Urothelium cell line (cell line): ENCODE measurements around the gene AKT2.
"Not testable (repeated sequence)": the region's sequence is repeated elsewhere in the genome, so short reads cannot be mapped to it uniquely, and the experiment has no call there.

Source experiments
- DNase-seq: peaks from one replicate; pipeline ENCODE4 v3.0.0; 2011; ENCODE audit warnings: low spot score, mixed read lengths
- FAIRE-seq: peaks from 2 replicates; lab custom pipeline; 2011; peaks lifted over from hg19 to GRCh38; lab: Jason Lieb, UNC

The AKT2 gene

DNA sequence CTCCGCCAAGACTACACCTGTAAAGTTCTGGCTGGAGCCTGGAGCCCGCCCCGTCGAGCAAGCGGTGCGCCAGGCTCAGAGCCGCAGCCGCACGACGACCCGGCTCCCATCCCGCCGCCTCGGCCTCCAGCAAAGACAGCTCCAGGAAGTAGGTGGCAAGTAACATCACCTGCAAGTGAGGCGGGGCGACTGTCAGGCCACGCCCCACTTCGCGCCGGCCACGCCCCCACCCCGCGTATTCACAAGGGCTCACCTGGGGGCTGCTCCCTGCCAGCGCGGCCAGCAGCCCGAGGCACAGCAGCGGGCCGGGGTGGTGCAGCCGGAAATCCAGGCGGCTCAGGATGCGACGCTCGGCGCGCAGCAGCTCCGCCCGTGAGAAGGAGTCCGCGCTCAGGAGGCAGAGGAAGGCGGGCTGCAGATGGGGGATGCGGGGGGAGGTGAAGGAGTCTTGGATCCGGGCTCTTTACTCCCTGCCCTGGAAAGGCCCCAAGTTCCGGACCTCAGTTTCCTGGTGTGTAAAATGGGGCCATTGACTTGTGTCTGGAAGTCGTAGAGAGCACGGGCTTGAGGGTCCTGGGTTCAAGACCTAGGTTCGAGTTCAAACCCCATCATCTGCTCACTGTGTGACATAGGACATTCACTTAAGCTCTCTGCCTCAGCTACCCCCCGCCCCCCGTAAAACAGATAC, 61.9 kb downstream of the AKT2 start:
- DNase-seq: no peak
- no peak for FAIRE-seq

DNA sequence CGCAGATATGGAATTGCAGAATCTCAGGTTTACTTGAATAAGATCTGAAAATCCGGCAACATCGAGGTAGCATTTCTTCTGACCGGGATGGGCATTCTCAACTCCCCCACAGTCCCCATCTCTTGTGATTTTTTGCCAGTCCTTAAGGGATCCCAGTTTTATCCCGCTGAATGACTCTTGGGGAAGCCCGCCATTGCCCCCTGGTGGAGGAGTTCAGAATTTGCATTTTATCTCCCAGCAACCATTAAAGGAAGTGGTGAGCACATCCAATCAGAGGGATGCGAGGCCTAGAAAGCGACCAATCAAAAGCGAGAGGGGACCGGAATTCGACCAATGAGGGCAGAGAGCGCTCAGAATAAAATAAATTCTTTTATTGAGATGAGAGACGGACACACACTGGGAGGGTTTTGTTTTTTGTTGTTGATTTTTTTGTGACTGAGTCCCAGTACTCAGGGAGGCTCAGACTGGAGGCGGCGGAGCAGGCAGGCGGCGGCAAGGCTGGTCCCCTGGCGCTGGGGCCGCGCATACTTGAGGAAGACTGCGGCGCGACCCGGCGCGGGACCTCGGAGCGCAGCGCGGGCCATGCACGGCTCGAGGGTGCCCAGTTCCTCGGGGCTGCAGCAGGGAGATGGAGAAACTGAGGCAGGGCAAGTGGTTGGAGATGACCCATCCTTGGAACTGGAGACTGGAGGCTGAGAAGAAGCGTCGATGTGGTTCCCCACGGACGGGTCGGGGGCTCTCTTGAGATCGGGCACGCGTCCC, 63.1 kb downstream of the AKT2 start:
- no peak for FAIRE-seq

DNA sequence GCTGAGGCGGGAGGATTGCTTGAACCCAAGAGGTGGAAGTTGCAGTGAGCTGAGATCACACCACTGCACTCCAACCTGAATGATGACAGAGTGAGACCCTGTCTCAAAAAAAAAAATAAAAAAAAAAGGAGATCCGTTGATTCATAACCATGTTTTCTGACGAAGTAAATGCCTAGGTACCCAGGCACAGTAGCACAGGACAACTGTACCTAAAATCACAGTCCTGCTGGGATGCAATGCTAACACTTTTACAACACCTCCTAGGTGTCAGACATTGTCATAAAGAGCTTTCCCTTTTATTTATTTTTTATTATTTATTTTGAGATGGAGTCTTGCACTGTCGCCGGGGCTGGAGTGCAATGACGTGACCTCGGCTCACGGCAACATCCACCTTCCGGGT, 64.5 kb downstream of the AKT2 start:
- DNase-seq: no peak
- no peak for FAIRE-seq

More for the DNA sequence above, 63.1 kb downstream of the AKT2 start:
- peak; percentile 87 for DNase-seq

DNA sequence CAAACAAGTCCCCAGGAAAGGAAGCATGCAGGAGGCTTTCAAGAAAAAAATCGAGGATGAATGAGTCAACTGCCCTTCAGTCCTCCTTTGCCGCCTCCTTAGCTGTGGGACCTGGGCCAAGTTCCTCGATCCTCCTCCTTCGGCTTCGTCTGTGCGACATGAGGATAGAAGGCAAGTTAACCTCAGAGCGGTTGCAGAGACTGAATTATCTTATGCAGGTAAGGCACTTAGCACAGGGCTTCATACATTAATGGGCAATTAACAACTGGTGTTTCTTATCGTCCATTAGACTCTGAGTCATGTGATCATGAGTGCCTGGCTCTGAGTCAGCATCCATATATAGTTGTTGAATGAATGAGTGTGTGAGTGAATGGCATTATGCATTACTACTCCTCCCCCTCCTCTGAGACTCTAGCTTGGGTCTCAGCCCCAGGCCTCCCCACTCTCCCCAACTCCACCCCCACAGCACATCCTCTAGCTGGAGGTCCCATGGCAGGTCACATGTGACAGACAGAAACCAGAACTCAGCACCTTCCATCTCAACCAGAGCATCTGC, 65.3 kb downstream of the AKT2 start:
- DNase-seq (peak; percentile 87), FAIRE-seq (peak; percentile 84)

DNA sequence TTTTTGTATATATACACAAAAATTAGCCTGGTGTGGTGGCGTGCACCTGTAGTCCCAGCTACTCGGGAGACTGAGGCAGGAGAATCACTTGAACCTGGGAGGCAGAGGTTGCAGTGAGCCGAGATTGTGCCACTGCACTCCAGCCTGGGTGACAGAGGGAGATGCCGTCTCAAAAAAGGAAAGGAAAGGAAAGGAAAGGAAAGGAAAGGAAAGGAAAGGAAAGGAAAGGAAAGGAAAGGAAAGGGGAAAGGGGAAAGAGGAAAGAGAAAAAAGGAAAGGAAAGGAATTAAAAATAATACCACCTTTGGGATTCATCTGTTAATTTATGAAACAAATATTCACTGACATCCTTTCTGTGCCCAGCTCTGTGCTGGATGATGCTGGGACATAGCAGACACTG, 66.1 kb downstream of the AKT2 start:
- FAIRE-seq, DNase-seq: not testable (repeated sequence)

DNA sequence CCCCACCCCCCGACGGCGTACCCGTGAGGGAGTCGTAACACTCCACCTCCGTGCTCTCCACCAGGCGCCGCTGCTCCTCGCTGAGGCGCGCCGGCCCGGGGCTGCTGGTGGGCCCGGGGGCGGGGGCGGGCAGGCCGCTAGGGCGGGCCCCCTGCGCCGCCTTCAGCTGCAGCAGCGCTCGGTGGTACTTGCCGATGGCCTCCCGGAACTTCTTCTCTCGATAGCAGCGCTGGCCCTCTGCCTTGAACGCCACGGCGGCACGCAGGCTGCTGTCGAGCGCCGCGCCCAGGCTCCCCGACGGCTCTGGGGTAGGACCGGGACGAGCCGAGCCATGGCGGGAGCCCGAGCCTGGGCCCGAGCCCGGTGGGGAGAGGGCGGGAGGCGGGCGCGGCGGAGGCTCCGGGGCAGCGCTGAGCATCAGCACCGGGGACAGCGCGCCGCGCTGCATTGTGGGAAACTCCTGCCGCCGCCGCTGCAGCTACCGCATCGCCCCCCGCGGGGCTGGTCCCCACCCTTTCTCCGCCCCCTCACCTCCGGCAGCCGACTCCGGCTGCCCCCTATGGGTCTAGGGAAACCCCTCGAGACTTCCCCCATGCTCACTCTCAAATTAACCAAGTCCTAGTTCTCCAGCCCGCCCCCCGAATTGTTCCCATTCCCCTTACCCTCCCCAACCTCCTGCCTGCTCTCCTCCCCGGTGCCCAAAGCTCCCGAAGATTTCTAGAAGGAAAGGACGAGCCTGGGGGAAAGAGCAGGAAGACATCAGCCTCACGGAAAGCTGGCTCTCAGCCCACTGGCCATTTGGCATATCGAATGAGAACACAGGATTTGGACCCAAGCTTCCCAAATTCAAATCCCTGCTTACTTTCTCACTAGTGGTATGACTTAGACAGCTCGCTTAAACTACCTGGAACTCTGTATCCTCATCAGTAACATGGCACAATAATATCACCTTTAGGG, 66.9 kb downstream of the AKT2 start, which contains the start of gene TTC9B:
TSS of gene TTC9B (minus strand) at position 451 of the 957 bp plus-strand sequence. CDS start at position 448, 3 bp downstream.
- DNase-seq (peak; percentile 35), FAIRE-seq (no peak)

DNA sequence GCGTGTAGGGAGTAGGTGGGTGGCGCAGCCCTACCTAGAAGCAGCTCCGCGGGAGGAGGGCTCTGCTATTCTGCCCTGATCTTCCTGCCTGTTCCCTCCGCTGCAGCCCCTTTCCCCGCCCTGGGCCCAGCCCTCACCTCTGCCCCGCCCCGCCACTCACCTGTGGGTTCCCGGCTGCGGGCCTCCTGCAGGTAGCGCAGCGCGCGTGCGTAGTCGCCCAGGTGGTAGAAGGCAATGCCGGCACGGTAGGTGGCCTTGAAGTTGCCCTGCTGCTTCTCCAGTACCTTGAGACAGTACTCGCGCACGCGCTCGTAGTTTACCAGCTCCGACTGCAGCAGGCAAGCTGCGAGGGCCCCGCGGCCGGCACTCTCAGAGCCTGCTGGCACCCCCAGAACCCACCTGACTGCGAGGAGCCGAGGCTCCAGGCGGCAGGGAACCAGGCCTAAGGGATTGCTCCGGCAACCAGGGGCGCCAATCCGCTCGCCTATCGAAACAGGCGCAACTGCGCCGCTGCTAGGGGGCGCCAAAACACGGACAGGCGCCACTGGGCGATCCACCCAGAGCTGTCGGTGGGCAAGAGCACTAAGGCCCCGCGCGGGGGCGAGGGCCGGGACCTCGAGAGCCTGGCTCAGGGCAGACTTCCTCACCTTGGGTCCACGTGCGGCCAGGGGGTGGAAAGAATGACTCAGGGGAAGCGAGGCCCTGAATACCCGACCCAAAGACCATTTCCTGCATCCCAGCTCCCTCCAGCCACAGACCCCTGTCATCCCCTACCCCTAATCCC, 67.9 kb downstream of the AKT2 start:
- FAIRE-seq (no peak), DNase-seq (no peak)

DNA sequence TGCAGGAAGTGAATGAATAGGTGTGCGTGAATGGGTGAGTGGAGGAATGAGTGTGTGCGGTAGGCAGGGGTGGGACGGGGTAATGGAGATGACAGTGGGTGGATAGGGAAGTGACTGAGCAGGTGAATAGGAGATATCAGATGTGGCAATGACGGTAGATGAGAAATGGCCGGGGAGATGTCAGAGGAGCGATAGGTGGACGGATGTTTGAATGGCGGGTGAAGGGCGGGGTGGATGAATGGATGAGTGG, 68.4 kb downstream of the AKT2 start:
- FAIRE-seq (no peak), DNase-seq (no peak)

DNA sequence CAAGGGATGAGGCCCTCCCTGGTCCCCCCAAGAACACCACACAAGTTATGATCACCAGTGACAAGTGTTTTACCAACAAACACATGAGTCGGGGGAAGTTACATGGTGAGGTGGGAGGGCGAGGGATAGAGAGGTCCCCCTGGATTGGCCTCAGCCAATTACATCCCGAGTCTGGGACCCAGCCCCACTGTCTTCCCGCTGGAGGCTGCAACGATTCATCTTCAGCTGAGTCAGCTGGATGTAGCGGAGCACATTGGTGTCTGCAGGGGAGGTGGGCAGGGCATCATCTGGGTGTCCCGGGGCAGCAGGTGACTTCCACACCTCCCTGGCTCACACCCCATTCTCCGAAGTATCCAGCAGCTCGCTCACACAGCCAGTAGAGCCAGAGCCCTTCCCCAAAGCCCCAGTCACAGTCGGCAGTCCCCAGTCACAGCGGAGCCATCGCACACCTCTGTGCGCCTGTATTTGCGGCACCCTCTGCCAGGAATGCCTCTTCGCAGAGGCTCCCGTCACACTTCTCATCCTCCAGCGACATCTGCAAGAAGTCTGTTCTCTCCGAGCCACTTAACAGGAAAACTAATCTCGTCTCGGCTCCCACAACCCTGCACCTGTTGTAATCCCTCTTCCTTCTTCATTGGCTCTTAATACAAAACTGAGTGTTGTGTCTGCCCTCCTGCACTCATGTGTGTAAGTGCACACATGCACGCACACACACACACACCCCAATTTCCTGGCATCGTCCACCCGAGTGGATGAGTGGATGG, 69.0 kb downstream of the AKT2 start:
- FAIRE-seq (no peak), DNase-seq (no peak)

DNA sequence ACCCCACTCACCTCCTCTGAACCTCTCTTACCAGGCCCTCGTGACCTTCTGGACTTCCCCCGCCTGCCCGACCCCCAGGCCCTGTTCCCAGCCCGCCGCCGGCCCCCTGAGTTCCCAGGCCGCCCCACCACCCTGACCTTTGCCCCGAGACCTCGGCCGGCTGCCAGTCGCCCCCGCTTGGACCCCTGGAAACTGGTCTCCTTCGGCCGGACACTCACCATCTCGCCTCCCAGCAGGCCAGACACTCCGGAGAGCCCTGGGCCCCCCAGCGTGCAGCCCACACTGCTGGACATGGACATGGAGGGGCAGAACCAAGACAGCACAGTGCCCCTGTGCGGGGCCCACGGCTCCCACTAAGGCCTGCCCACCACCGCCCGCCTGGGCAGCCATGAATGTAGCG, 70.2 kb downstream of the AKT2 start:
- DNase-seq: no peak
- no peak for FAIRE-seq

DNA sequence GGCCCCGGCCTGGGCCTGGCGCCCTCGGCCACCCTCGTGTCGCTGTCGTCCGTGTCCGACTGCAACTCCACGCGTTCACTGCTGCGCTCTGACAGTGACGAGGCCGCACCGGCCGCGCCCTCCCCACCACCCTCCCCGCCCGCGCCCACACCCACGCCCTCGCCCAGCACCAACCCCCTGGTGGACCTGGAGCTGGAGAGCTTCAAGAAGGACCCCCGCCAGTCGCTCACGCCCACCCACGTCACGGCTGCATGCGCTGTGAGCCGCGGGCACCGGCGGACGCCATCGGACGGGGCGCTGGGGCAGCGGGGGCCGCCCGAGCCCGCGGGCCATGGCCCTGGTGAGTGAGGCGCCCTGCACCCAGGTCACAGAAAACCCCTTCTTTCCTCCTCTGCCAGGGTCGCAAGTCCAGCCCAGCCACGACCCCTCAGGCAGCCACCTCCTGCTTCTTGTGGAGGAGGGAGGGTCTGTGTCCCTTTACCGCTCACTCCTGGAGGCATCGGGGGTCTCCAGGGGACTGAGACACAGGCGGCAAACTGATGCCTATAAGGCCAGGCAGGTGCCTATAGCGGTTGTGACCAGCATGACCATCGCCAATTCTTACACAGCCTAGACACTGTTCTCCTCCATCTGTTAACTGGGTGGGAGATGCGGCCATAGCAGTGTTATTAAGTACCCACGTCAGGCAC, 71.1 kb downstream of the AKT2 start:
- FAIRE-seq (no peak), DNase-seq (no peak)

DNA sequence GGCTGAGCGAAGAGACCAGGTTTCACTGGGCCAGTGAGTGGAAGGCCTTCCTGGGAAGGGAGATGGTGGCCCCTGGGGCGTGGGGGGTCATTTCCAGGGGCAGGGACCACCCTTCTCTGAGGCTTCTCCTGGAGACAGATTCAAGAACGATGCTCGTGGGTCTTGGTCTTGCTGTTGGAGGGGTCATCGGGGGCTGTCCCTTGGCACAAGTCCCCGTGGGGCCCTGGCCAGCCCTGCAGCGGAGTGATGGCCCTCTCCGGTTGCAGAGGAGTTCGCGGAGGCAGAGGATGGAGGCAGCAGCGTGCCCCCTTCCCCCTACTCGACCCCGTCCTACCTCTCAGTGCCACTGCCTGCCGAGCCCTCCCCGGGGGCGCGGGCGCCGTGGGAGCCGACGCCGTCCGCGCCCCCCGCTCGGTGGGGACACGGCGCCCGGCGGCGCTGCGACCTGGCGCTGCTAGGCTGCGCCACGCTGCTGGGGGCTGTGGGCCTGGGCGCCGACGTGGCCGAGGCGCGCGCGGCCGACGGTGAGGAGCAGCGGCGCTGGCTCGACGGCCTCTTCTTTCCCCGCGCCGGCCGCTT, 71.8 kb downstream of the AKT2 start:
- FAIRE-seq (no peak), DNase-seq (no peak)

DNA sequence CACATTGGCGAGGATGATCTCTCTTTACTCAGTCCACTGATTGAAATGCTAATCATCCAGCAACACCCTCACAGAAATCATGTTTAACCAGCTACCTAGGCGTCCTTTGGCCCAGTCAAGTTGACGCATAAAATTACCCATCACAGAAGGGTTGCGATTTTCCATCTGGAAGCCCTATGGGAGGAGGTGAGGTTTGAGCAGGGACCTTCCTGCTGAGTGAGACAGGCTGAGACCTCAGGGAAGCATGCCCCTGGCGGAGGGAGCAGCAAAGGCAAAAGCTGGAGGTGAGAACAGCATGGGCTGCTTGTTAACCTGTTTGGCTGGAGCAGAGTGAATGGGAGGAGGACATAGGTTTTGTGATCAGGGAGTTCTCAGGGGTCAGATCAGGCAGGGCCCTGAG, 74.3 kb downstream of the AKT2 start:
- FAIRE-seq (no peak), DNase-seq (no peak)

DNA sequence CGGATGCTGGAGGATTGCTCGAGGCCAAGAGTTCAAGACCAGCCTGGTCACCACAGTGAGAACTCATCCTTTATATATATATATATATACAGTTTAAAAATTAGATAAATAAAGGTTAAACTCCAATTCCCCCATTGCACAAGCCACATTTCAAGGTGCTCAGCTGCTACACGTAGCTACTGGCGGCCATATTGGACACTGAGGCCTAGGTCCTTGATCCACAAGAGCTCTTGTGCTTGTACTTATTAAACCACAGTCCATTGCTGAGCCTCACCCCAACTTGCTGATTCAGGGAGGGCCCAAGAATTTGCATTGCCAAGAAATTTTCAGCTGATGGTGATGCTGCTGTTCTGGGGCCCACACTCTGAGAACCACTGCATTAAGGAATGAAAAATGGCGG, 76.5 kb downstream of the AKT2 start:
- DNase-seq: no peak
- no peak for FAIRE-seq

DNA sequence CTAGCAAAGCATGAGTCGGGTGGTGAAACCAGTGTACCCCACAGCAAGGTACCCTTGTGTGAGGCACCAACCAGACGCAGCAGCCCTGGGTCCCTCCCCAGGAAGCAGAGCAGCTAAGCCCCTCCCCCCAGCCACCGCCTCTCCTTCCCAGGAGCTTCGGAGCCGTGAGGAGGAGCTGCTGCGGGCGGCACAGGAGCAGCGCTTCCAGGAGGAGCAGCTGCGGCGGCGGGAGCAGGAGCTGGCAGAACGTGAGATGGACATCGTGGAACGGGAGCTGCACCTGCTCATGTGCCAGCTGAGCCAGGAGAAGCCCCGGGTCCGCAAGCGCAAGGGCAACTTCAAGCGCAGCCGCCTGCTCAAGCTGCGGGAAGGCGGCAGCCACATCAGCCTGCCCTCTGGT, 79.4 kb downstream of the AKT2 start:
- DNase-seq (no peak), FAIRE-seq (no peak)

DNA sequence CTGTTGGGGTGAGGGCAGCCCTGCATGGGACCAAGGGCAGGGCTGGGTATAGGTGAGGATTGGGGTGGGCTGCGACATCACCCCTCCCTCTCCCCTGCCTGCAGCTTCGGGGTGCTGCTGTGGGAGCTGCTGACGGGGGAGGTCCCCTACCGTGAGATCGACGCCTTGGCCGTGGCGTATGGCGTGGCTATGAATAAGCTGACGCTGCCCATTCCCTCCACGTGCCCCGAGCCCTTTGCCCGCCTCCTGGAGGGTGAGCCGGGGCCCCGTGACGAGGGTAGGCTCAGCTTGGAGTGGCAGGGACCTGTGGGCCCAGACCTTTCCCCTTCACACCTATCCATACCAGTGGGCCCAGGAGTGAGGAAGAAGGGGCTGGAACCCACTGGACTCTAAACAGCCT, 80.8 kb downstream of the AKT2 start:
- no peak for DNase-seq
- FAIRE-seq: no peak

DNA sequence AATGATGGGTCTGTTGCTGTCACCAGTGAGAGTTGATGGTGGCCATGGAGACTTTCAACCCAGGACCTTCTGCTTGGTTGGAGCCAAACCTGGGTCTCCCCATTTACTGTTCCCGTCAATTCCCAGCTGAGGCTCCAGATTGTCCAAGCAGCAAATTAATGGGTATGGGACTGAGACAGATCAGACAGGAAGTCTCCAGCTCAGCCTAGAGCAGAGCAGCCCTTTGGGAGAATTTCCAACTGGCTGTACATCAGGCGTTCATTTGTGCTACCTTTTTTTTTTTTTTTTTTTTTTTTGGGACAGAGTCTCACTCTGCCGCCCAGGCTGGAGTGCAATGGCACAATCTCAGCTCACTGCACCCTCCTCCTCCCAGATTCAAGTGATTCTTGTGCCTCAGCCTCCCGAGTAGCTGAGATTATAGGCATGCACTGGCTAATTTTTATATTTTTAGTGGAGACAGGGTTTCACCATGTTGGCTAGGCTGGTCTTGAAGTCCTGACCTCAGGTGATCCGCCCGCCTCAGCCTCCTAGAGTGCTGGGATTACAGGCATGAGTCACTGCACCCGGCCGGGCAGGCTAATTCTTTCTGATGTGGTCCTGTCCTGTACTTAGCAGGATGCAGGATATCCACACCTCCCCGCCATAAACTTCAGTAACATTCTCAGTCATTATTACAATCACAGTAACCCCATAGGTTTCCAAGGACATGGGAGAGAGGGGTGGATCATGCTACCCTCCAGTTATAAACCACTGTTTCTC, 84.6 kb downstream of the AKT2 start:
- FAIRE-seq: no peak
- no peak for DNase-seq
